Measurements from ENCODE around the gene GTSF1L. TPM values are rescaled to one million over a fixed set of nuclear protein-coding genes. Genes with fewer than 3 reads are reported as not detected.

GTSF1L gene
- total RNA-seq, 1 experiment from 2014 or later: not detected

DNA sequence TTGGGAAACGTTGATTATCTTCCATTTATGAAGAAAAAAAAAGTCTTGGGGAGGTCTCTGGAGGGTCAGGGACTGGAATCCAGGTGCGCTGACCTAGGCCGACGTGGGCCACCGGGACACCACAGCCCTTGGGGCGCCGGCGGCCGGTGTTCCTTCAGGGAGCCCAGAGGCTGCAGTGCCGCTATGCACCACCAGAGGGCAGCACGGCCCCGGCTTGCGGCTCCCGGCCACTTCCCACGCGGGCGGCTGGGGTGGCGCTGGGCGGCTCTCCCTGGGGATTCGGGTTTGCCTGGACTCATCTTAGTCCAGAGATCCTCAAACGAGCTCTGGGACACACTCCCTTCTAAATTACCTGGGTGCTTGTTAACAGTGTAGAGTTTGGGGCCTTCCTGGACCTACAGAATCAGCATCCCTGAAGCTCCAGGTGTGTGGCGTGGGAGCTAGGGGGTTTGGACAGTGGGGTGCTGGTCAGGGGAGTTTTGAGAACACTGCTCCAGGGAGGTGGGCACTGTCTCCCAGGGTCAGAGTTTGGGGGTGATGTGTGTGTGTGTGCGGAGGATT lies 23.0 kb upstream of the GTSF1L start (continued):
- no peak for TF ChIP-seq OVOL2 (CRISPR knock-in tag; IDR thresholded peaks at IDR 0.05; ENCODE audit: borderline replicate concordance)

GRCh38 chr20:43748274-43748673 lies 21.5 kb upstream of the GTSF1L start:
- peaks cover 5% of the 10 kb centered on the region; the same call in 1 of the 2 replicates for H3K27me3 Mint-ChIP-seq (ENCODE audit: low read depth)
- peaks cover 8% of the 10 kb centered on the region for H3K4me1 Mint-ChIP-seq
- CTCF ChIA-PET: interaction anchor here (0.9 to 2.3 kb wide), 3 partner anchors 157 to 439 kb away, joined by 4 to 6 read pairs (median 6); partner anchors contain the start of gene IFT52
- DNase-seq (ENCODE audit: low spot score): no peak
- no peak overlapping the region for H3K27ac Mint-ChIP-seq
- H3K36me3 Mint-ChIP-seq: no peaks in the 10 kb centered on the region
- H3K4me3 Mint-ChIP-seq: no peak overlapping the region
- ATAC-seq: no peak
- no peaks in the 10 kb centered on the region for H3K9me3 Mint-ChIP-seq
- no peak for TF ChIP-seq MXD4 (CRISPR knock-in tag; IDR thresholded peaks at IDR 0.05; ENCODE audit: borderline replicate concordance)
- no peak for TF ChIP-seq KAT7 (CRISPR knock-in tag; IDR thresholded peaks at IDR 0.05; ENCODE audit: borderline replicate concordance)
- no peak for TF ChIP-seq JUN (CRISPR knock-in tag; IDR thresholded peaks at IDR 0.05)
- no peak for TF ChIP-seq MLX (CRISPR knock-in tag; IDR thresholded peaks at IDR 0.05)
- TF ChIP-seq NR3C1 (CRISPR knock-in tag; conservative IDR thresholded peaks at IDR 0.05; ENCODE audit: low read depth): no peak
- POLR2A ChIA-PET: no interaction called here

GRCh38 chr20:43746344-43747137 lies 19.7 kb upstream of the GTSF1L start:
- no peak overlapping the region for H3K4me3 Mint-ChIP-seq
- ATAC-seq (peak; percentile 43), DNase-seq (ENCODE audit: low spot score) (no peak)
- peaks cover 8% of the 10 kb centered on the region for H3K4me1 Mint-ChIP-seq
- peaks cover 4% of the 10 kb centered on the region; the same call in 1 of the 2 replicates for H3K9me3 Mint-ChIP-seq
- POLR2A ChIA-PET: no interaction called here
- no peak overlapping the region for H3K27ac Mint-ChIP-seq
- H3K27me3 Mint-ChIP-seq (ENCODE audit: low read depth): peaks cover 5% of the 10 kb centered on the region; the same call in 1 of the 2 replicates
- H3K36me3 Mint-ChIP-seq: no peaks in the 10 kb centered on the region
- TF ChIP-seq, protein P1, sequence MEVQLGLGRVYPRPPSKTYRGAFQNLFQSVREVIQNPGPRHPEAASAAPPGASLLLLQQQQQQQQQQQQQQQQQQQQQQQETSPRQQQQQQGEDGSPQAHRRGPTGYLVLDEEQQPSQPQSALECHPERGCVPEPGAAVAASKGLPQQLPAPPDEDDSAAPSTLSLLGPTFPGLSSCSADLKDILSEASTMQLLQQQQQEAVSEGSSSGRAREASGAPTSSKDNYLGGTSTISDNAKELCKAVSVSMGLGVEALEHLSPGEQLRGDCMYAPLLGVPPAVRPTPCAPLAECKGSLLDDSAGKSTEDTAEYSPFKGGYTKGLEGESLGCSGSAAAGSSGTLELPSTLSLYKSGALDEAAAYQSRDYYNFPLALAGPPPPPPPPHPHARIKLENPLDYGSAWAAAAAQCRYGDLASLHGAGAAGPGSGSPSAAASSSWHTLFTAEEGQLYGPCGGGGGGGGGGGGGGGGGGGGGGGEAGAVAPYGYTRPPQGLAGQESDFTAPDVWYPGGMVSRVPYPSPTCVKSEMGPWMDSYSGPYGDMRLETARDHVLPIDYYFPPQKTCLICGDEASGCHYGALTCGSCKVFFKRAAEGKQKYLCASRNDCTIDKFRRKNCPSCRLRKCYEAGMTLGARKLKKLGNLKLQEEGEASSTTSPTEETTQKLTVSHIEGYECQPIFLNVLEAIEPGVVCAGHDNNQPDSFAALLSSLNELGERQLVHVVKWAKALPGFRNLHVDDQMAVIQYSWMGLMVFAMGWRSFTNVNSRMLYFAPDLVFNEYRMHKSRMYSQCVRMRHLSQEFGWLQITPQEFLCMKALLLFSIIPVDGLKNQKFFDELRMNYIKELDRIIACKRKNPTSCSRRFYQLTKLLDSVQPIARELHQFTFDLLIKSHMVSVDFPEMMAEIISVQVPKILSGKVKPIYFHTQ (CRISPR knock-in tag; IDR thresholded peaks at IDR 0.05): no peak
- TF ChIP-seq ZNF121 (CRISPR knock-in tag; IDR thresholded peaks at IDR 0.05) (no peak), ZNF232 (CRISPR knock-in tag; IDR thresholded peaks at IDR 0.05) (no peak), ZNF423 (CRISPR knock-in tag; IDR thresholded peaks at IDR 0.05) (no peak)
- CTCF ChIA-PET: no interaction called here

GRCh38 chr20:43744966-43745730 lies 18.3 kb upstream of the GTSF1L start:
- POLR2A ChIA-PET: no interaction called here
- Mint-ChIP-seq H3K4me1 (peaks cover 8% of the 10 kb centered on the region), H3K27me3 (ENCODE audit: low read depth) (peaks cover 3% of the 10 kb centered on the region; the same call in 1 of the 2 replicates), H3K27ac (no peak overlapping the region), H3K36me3 (no peaks in the 10 kb centered on the region), H3K4me3 (no peak overlapping the region), H3K9me3 (peaks cover 4% of the 10 kb centered on the region; the same call in 1 of the 2 replicates)
- TF ChIP-seq FOXP1 (CRISPR knock-in tag; IDR thresholded peaks at IDR 0.05; ENCODE audit: borderline replicate concordance): no peak
- TF ChIP-seq TEAD1 (CRISPR knock-in tag; IDR thresholded peaks at IDR 0.05): no peak
- TF ChIP-seq TP53 (CRISPR knock-in tag; IDR thresholded peaks at IDR 0.05): no peak
- CTCF ChIA-PET: interaction anchor here (0.8 kb wide), 1 partner anchor 650 kb away, joined by 5 read pairs; no protein-coding TSS in a partner anchor
- DNase-seq (ENCODE audit: low spot score): no peak
- ATAC-seq: no peak
